ENCODE data around the gene RIN3. TPM values are rescaled to one million over a fixed set of nuclear protein-coding genes. Genes with fewer than 3 reads are reported as not detected.

Gene RIN3
- total and polyA plus RNA-seq, 4 donors, result 5.0 to 15.6 (median 9.0) TPM

DNA sequence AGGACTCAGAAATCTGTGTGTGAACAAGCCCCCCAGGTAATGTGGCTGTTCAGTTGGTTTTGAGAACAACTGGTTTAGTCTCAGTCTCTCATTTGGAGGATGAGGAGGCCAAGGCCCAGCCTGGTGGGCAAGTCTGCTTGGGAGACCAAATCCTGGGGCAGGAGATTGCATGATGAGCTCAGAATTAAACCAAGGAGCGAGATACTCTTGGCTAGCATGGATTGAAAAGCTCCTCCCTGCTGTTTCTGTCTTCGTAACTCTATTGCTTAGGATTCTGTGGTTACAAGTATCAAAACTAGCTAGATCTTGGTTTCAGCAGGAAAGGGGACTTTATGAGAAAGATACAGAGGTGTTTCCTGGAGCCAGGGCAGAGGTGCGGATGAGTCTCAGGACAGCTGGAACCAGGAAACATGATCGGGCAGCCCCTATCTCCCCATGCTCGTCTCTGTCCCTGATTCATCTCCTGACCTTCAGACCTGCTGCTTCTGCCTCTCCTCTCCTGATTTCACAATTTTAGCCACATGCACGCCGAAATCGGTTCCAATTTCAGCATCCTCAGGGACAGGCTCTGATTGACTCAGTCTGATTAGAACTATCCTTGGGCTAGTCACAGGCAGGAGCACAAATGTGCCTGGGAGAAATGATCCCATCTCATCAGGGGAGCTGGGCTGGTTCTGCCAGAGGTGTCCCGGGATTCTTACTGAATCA lies 40.2 kb upstream of the RIN3 start:
- Histone ChIP-seq H3K4me1 (ENCODE audit: control insufficient read depth in 4 of 4, insufficient read depth in 4 of 4, low read length in 3 of 4) (peaks cover 0 to 15% (median 3%) of the 10 kb centered on the region in 4 donors), H3K27me3 (ENCODE audit: control insufficient read depth in 4 of 4, insufficient read depth in 4 of 4, low read length in 3 of 4) (no peaks in the 10 kb centered on the region), H3K4me3 (ENCODE audit: low read depth in 1 of 3, low read length in 3 of 3) (no peak overlapping the region), H3K36me3 (ENCODE audit: control insufficient read depth in 4 of 4, insufficient read depth in 3 of 4, low read depth in 1 of 4, low read length in 3 of 4) (no peaks in the 10 kb centered on the region), H3K27ac (ENCODE audit: low read depth in 1 of 2, low read length in 2 of 2) (no peak overlapping the region), H3K9me3 (ENCODE audit: control insufficient read depth in 4 of 4, low read length in 3 of 4) (peaks cover 0 to 1% (median 0%) of the 10 kb centered on the region in 4 donors), H3K9ac (ENCODE audit: low read depth in 1 of 2, low read length in 2 of 2) (no peak overlapping the region)
- DNase-seq (ENCODE audit: low spot score), result no peak
- 44% methylated on average over 9 of the region's 9 CpGs for WGBS
- TF ChIP-seq NR2F2 (IDR thresholded peaks at IDR 0.05), result no peak
- TF ChIP-seq HNF4G (IDR thresholded peaks at IDR 0.05), result no peak
- no peak for TF ChIP-seq YY1 (IDR thresholded peaks at IDR 0.05)
- TF ChIP-seq, protein P1, sequence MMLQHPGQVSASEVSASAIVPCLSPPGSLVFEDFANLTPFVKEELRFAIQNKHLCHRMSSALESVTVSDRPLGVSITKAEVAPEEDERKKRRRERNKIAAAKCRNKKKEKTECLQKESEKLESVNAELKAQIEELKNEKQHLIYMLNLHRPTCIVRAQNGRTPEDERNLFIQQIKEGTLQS (IDR thresholded peaks at IDR 0.05), result no peak
- TF ChIP-seq FOXA2 (IDR thresholded peaks at IDR 0.05), result no peak
- no peak for TF ChIP-seq GABPA (IDR thresholded peaks at IDR 0.05 in 1 of 2, conservative IDR thresholded peaks at IDR 0.05 in 1 of 2)
- no peak for TF ChIP-seq RAD21 (IDR thresholded peaks at IDR 0.05)
- TF ChIP-seq JUND (IDR thresholded peaks at IDR 0.05), result no peak
- no peak for TF ChIP-seq TAF1 (conservative IDR thresholded peaks at IDR 0.05)
- TF ChIP-seq, protein P2, sequence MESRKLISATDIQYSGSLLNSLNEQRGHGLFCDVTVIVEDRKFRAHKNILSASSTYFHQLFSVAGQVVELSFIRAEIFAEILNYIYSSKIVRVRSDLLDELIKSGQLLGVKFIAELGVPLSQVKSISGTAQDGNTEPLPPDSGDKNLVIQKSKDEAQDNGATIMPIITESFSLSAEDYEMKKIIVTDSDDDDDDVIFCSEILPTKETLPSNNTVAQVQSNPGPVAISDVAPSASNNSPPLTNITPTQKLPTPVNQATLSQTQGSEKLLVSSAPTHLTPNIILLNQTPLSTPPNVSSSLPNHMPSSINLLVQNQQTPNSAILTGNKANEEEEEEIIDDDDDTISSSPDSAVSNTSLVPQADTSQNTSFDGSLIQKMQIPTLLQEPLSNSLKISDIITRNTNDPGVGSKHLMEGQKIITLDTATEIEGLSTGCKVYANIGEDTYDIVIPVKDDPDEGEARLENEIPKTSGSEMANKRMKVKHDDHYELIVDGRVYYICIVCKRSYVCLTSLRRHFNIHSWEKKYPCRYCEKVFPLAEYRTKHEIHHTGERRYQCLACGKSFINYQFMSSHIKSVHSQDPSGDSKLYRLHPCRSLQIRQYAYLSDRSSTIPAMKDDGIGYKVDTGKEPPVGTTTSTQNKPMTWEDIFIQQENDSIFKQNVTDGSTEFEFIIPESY (IDR thresholded peaks at IDR 0.05), result no peak
- TF ChIP-seq REST (IDR thresholded peaks at IDR 0.05), result no peak
- no peak for TF ChIP-seq EGR1 (IDR thresholded peaks at IDR 0.05; ENCODE audit: low read depth in 2 of 2)
- TF ChIP-seq RXRA (IDR thresholded peaks at IDR 0.05), result peak in 1 of 2 donors; percentile 57
- no peak for TF ChIP-seq SP1 (IDR thresholded peaks at IDR 0.05)
- peak in 1 of 2 donors; percentile 63 for TF ChIP-seq HNF4A (conservative IDR thresholded peaks at IDR 0.05)
- TF ChIP-seq, protein P3, sequence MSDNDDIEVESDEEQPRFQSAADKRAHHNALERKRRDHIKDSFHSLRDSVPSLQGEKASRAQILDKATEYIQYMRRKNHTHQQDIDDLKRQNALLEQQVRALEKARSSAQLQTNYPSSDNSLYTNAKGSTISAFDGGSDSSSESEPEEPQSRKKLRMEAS (IDR thresholded peaks at IDR 0.05), result peak; percentile 33
- TF ChIP-seq, protein P4, sequence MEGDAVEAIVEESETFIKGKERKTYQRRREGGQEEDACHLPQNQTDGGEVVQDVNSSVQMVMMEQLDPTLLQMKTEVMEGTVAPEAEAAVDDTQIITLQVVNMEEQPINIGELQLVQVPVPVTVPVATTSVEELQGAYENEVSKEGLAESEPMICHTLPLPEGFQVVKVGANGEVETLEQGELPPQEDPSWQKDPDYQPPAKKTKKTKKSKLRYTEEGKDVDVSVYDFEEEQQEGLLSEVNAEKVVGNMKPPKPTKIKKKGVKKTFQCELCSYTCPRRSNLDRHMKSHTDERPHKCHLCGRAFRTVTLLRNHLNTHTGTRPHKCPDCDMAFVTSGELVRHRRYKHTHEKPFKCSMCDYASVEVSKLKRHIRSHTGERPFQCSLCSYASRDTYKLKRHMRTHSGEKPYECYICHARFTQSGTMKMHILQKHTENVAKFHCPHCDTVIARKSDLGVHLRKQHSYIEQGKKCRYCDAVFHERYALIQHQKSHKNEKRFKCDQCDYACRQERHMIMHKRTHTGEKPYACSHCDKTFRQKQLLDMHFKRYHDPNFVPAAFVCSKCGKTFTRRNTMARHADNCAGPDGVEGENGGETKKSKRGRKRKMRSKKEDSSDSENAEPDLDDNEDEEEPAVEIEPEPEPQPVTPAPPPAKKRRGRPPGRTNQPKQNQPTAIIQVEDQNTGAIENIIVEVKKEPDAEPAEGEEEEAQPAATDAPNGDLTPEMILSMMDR (IDR thresholded peaks at IDR 0.05; ENCODE audit: low read depth, low read length, missing input control), result no peak

All from liver (tissue), 9 donors.